ENCODE measurements around the gene CDKAL1. TPM values are rescaled to one million over a fixed set of nuclear protein-coding genes. Genes with fewer than 3 reads are reported as not detected.

Gene CDKAL1
- total RNA-seq, 5 donors from 2014 or later (not counting 1 experiment from before 2014, with no cell fraction given), result 18.8 to 29.9 (median 20.5) TPM

DNA sequence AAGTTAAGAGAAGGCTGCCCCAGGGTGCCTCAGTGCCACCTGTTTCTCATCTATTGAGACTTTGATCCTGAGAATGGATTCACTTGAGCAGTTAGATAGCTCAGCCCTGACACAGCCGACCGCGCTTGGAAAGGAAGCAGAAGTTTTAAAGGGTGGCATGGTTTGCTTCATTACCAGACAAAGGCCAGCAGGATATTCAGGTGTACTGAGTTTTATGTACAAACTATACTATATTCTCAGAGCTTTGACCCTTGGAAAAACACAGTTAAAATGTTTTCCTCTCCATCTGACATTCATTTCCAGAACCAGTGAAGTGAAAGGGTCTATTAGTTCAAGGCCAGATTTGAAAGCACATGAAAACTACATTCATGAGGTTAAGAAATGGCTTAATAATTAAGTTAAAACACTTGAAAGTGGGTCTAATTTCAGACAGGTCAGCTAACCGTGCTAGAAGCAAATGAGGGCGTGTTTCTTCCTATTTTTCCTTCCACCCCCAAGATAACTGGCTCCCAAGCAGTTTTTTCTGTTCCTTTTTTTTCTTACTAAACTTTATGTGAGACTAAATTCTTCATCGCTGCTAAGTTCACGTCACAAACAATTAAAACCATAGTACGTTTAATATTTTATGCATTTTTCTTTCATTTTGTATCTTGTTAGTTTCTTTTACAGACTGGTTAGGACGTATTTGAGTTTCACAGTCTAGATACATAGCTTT, 674.0 kb downstream of the CDKAL1 start:
- POLR2A ChIA-PET, result no interaction called here
- DNase-seq, result no peak
- Mint-ChIP-seq H3K36me3 (peaks cover 83% of the 10 kb centered on the region), H3K27ac (no peak overlapping the region), H3K4me3 (no peak overlapping the region), H3K27me3 (no peaks in the 10 kb centered on the region), H3K9me3 (peaks cover 7 to 37% (median 8%) of the 10 kb centered on the region in 3 donors), H3K4me1 (no peaks in the 10 kb centered on the region)
- no peaks in the 10 kb centered on the region for H3K4me1 ChIP-seq (ENCODE audit: control insufficient read depth in 1 of 2, extremely low read depth in 1 of 2, insufficient read depth in 2 of 2, low read length in 2 of 2)
- H3K27me3 ChIP-seq (replicated peaks in 1 of 2; ENCODE audit: control insufficient read depth in 2 of 2, extremely low read depth in 1 of 2, insufficient read depth in 2 of 2, low read length in 1 of 2), result no peaks in the 10 kb centered on the region
- H3K9me3 ChIP-seq, result no peaks in the 10 kb centered on the region
- H3K27ac ChIP-seq (ENCODE audit: low read length), result no peak overlapping the region
- no peak overlapping the region for H3K4me3 ChIP-seq (ENCODE audit: control insufficient read depth in 1 of 2, extremely low read depth in 1 of 2, low read length in 1 of 2)
- H3K36me3 ChIP-seq (ENCODE audit: control insufficient read depth in 2 of 2, extremely low read depth in 1 of 2, insufficient read depth in 1 of 2, low read length in 1 of 2), result peaks cover 0 to 12% of the 10 kb centered on the region in 2 donors
- no CpG with 5 or more reads among the region's 9 CpGs for WGBS (ENCODE audit: insufficient coverage)
- no peak for ATAC-seq (replicated peaks in 1 of 4)
- CTCF ChIA-PET, result interaction anchor here in 1 of 2 donors (0.6 kb wide), 1 partner anchor 1723 kb away, joined by 3 read pairs; no protein-coding TSS in a partner anchor

DNA sequence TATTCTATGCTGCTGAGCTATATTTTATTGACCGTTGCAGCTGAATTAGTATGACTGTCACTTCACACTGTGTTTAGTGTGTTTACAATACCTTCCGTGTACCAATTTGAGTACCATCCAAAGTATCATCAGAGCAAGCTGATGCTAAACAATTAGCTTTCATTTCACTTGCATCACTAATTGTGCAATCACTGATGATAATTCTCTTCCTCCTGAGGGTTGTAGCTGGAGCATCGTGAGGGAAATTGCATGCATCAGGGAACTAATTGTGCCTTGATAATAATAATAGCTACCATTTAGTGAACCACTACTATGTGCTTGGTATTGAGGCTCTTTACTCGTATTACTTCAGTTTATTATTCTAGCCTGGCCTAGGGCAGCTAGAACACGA, 674.5 kb downstream of the CDKAL1 start:
- H3K36me3 Mint-ChIP-seq, result peaks cover 87% of the 10 kb centered on the region

DNA sequence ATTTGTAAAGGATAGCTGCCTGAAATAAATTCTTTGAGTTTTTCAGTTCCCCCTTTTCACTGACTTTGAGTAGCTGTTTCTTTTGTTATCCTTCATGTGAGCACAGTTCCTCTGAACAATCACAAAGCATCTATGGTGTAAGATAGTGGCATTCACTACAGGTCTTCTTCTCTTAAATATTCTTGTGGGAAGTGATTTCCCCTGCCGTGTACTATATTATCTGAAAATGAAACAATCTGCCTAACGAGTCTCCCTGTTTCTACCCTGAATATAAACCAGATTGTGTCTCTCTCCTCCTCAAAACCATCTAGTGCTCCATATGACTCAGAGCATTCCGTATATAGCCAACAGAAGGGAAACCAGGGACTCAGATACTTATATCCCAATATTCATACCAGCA, 679.2 kb downstream of the CDKAL1 start:
- Histone ChIP-seq H3K9me3 (no peaks in the 10 kb centered on the region), H3K4me1 (ENCODE audit: control insufficient read depth in 1 of 2, extremely low read depth in 1 of 2, insufficient read depth in 2 of 2, low read length in 2 of 2) (no peaks in the 10 kb centered on the region), H3K36me3 (ENCODE audit: control insufficient read depth in 2 of 2, extremely low read depth in 1 of 2, insufficient read depth in 1 of 2, low read length in 1 of 2) (peaks cover 0 to 9% of the 10 kb centered on the region in 2 donors), H3K4me3 (ENCODE audit: control insufficient read depth in 1 of 2, extremely low read depth in 1 of 2, low read length in 1 of 2) (no peak overlapping the region), H3K27me3 (replicated peaks in 1 of 2; ENCODE audit: control insufficient read depth in 2 of 2, extremely low read depth in 1 of 2, insufficient read depth in 2 of 2, low read length in 1 of 2) (no peaks in the 10 kb centered on the region), H3K27ac (ENCODE audit: low read length) (no peak overlapping the region)
- H3K27me3 Mint-ChIP-seq, result no peaks in the 10 kb centered on the region
- H3K4me3 Mint-ChIP-seq, result no peak overlapping the region
- no peak overlapping the region for H3K27ac Mint-ChIP-seq
- WGBS (ENCODE audit: insufficient coverage), result 67% methylated on average over 1 of the region's 3 CpGs
- H3K36me3 Mint-ChIP-seq, result peaks cover 86% of the 10 kb centered on the region
- H3K4me1 Mint-ChIP-seq, result no peaks in the 10 kb centered on the region
- DNase-seq, result no peak
- ChIA-PET POLR2A (no interaction called here), CTCF (no interaction called here)
- H3K9me3 Mint-ChIP-seq, result peaks cover 7 to 19% (median 7%) of the 10 kb centered on the region in 3 donors
- ATAC-seq (replicated peaks in 1 of 4), result no peak

More for the DNA sequence above, 674.5 kb downstream of the CDKAL1 start:
- Histone ChIP-seq H3K36me3 (ENCODE audit: control insufficient read depth in 2 of 2, extremely low read depth in 1 of 2, insufficient read depth in 1 of 2, low read length in 1 of 2) (peaks cover 0 to 12% of the 10 kb centered on the region in 2 donors), H3K4me1 (ENCODE audit: control insufficient read depth in 1 of 2, extremely low read depth in 1 of 2, insufficient read depth in 2 of 2, low read length in 2 of 2) (no peaks in the 10 kb centered on the region), H3K4me3 (ENCODE audit: control insufficient read depth in 1 of 2, extremely low read depth in 1 of 2, low read length in 1 of 2) (no peak overlapping the region), H3K27me3 (replicated peaks in 1 of 2; ENCODE audit: control insufficient read depth in 2 of 2, extremely low read depth in 1 of 2, insufficient read depth in 2 of 2, low read length in 1 of 2) (no peaks in the 10 kb centered on the region), H3K27ac (ENCODE audit: low read length) (no peak overlapping the region), H3K9me3 (no peaks in the 10 kb centered on the region)
- Mint-ChIP-seq H3K4me3 (no peak overlapping the region), H3K27me3 (no peaks in the 10 kb centered on the region), H3K27ac (no peak overlapping the region), H3K4me1 (no peaks in the 10 kb centered on the region), H3K9me3 (peaks cover 7 to 37% (median 8%) of the 10 kb centered on the region in 3 donors)
- ATAC-seq (replicated peaks in 1 of 4) (no peak), DNase-seq (no peak)
- CTCF ChIA-PET, result interaction anchor here in 1 of 2 donors (0.6 kb wide), 1 partner anchor 1722 kb away, joined by 3 read pairs; no protein-coding TSS in a partner anchor
- POLR2A ChIA-PET, result no interaction called here
- WGBS (ENCODE audit: insufficient coverage), result 94% methylated on average over 2 of the region's 5 CpGs

GRCh38 chr6:21214738-21215448, 680.6 kb downstream of the CDKAL1 start:
- no peak overlapping the region for H3K27ac Mint-ChIP-seq
- ATAC-seq (replicated peaks in 1 of 4), result peak in 1 of 4 experiments; percentile 5

GRCh38 chr6:21219241-21219640, 685.0 kb downstream of the CDKAL1 start:
- POLR2A ChIA-PET, result no interaction called here
- H3K4me3 Mint-ChIP-seq, result no peak overlapping the region
- CTCF ChIA-PET, result no interaction called here
- Histone ChIP-seq H3K9me3 (no peaks in the 10 kb centered on the region), H3K4me3 (ENCODE audit: control insufficient read depth in 1 of 2, extremely low read depth in 1 of 2, low read length in 1 of 2) (no peak overlapping the region), H3K36me3 (ENCODE audit: control insufficient read depth in 2 of 2, extremely low read depth in 1 of 2, insufficient read depth in 1 of 2, low read length in 1 of 2) (no peaks in the 10 kb centered on the region), H3K27me3 (replicated peaks in 1 of 2; ENCODE audit: control insufficient read depth in 2 of 2, extremely low read depth in 1 of 2, insufficient read depth in 2 of 2, low read length in 1 of 2) (no peaks in the 10 kb centered on the region), H3K4me1 (ENCODE audit: control insufficient read depth in 1 of 2, extremely low read depth in 1 of 2, insufficient read depth in 2 of 2, low read length in 2 of 2) (no peaks in the 10 kb centered on the region), H3K27ac (ENCODE audit: low read length) (no peak overlapping the region)
- H3K36me3 Mint-ChIP-seq, result peaks cover 81% of the 10 kb centered on the region
- H3K9me3 Mint-ChIP-seq, result no peaks in the 10 kb centered on the region
- DNase-seq (no peak), ATAC-seq (replicated peaks in 1 of 4) (no peak)
- H3K27me3 Mint-ChIP-seq, result no peaks in the 10 kb centered on the region
- WGBS (ENCODE audit: insufficient coverage), result no CpG with 5 or more reads among the region's 2 CpGs
- no peak overlapping the region for H3K27ac Mint-ChIP-seq
- no peaks in the 10 kb centered on the region for H3K4me1 Mint-ChIP-seq

More at GRCh38 chr6:21214738-21215448, 680.6 kb downstream of the CDKAL1 start:
- H3K4me3 ChIP-seq (ENCODE audit: control insufficient read depth in 1 of 2, extremely low read depth in 1 of 2, low read length in 1 of 2), result no peak overlapping the region
- Mint-ChIP-seq H3K36me3 (peaks cover 83% of the 10 kb centered on the region), H3K9me3 (peaks cover 7 to 10% (median 7%) of the 10 kb centered on the region in 3 donors), H3K4me3 (no peak overlapping the region), H3K27me3 (no peaks in the 10 kb centered on the region), H3K4me1 (no peaks in the 10 kb centered on the region)
- peaks cover 0 to 2% of the 10 kb centered on the region in 2 donors for H3K36me3 ChIP-seq (ENCODE audit: control insufficient read depth in 2 of 2, extremely low read depth in 1 of 2, insufficient read depth in 1 of 2, low read length in 1 of 2)
- no peaks in the 10 kb centered on the region for H3K9me3 ChIP-seq
- no peak overlapping the region for H3K27ac ChIP-seq (ENCODE audit: low read length)
- no peak for DNase-seq
- no peaks in the 10 kb centered on the region for H3K27me3 ChIP-seq (replicated peaks in 1 of 2; ENCODE audit: control insufficient read depth in 2 of 2, extremely low read depth in 1 of 2, insufficient read depth in 2 of 2, low read length in 1 of 2)
- ChIA-PET CTCF (no interaction called here), POLR2A (no interaction called here)
- H3K4me1 ChIP-seq (ENCODE audit: control insufficient read depth in 1 of 2, extremely low read depth in 1 of 2, insufficient read depth in 2 of 2, low read length in 2 of 2), result no peaks in the 10 kb centered on the region
- 100% methylated on average over 3 of the region's 5 CpGs for WGBS (ENCODE audit: insufficient coverage)

GRCh38 chr6:21219856-21220255, 685.6 kb downstream of the CDKAL1 start:
- no peaks in the 10 kb centered on the region for H3K27me3 Mint-ChIP-seq
- no peaks in the 10 kb centered on the region for H3K4me1 Mint-ChIP-seq
- no peaks in the 10 kb centered on the region for H3K9me3 Mint-ChIP-seq
- Histone ChIP-seq H3K4me3 (ENCODE audit: control insufficient read depth in 1 of 2, extremely low read depth in 1 of 2, low read length in 1 of 2) (no peak overlapping the region), H3K27me3 (replicated peaks in 1 of 2; ENCODE audit: control insufficient read depth in 2 of 2, extremely low read depth in 1 of 2, insufficient read depth in 2 of 2, low read length in 1 of 2) (no peaks in the 10 kb centered on the region), H3K27ac (ENCODE audit: low read length) (no peak overlapping the region), H3K9me3 (no peaks in the 10 kb centered on the region), H3K4me1 (ENCODE audit: control insufficient read depth in 1 of 2, extremely low read depth in 1 of 2, insufficient read depth in 2 of 2, low read length in 2 of 2) (no peaks in the 10 kb centered on the region), H3K36me3 (ENCODE audit: control insufficient read depth in 2 of 2, extremely low read depth in 1 of 2, insufficient read depth in 1 of 2, low read length in 1 of 2) (no peaks in the 10 kb centered on the region)
- no peak for ATAC-seq (replicated peaks in 1 of 4)
- ChIA-PET POLR2A (no interaction called here), CTCF (no interaction called here)
- WGBS (ENCODE audit: insufficient coverage), result no CpG with 5 or more reads among the region's 7 CpGs
- DNase-seq, result no peak
- H3K4me3 Mint-ChIP-seq, result no peak overlapping the region
- peaks cover 81% of the 10 kb centered on the region for H3K36me3 Mint-ChIP-seq
- H3K27ac Mint-ChIP-seq, result no peak overlapping the region

Measured in T-cell (primary cell).